Activated CD4-positive, alpha-beta T cell treated with anti-CD3 and anti-CD28 coated beads for 48 hours (primary cell): Measurements from ENCODE around the gene SEMA5B.

ENCODE experiments used
- DNase-seq: peaks from one replicate; pipeline ENCODE4 v3.0.0-alpha.2; 2020

Gene SEMA5B

DNA sequence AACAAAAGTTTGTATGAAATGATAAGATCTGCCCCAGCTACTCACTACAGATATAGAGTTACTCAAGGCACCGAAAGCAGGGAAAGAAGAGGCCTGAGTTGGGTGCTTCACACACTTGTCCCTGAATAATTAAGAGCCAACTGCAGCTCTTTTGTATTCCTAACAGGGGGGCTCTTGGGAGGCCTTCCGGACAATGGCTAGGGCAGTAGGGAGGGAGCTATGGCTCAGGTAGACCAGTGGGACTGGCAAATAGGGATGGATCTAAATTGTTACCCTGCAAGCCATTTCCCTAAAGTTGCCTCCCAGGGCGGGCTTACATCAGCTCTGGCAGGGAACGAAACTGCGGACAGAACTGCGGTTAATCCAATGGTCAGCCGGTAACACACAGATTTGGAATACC is 6.2 kb downstream of the SEMA5B start:
- no peak for DNase-seq

- DNase-seq, result no peak
Measured at GRCh38 chr3:123020709-123021108, 6.9 kb downstream of the SEMA5B start.

- no peak for DNase-seq
Measured at GRCh38 chr3:123019591-123019990, 8.0 kb downstream of the SEMA5B start.

DNA sequence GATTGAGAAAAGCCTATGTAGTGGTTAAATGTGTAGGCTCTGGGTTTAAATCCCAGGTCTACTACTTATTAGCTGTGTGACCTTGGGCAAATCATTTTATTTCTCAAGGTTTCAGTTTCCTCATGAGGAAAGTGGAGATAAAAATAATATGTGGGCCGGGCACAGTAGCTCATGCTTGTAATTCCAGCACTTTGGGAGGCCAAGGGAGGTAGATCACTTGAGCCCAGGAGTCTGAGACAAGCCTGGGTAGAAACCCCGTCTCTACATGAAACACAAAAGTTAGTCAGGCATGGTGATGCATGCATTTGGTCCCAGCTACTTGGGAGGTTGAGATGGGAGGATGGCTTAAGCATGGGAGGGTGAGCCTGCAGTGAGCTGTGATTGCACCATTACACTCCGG is 8.4 kb downstream of the SEMA5B start:
- DNase-seq, result no peak

- DNase-seq, result no peak
Measured at GRCh38 chr3:123018683-123019082, 8.9 kb downstream of the SEMA5B start.

- DNase-seq, result no peak
Measured at GRCh38 chr3:123015596-123015995, 12.0 kb downstream of the SEMA5B start.

DNA sequence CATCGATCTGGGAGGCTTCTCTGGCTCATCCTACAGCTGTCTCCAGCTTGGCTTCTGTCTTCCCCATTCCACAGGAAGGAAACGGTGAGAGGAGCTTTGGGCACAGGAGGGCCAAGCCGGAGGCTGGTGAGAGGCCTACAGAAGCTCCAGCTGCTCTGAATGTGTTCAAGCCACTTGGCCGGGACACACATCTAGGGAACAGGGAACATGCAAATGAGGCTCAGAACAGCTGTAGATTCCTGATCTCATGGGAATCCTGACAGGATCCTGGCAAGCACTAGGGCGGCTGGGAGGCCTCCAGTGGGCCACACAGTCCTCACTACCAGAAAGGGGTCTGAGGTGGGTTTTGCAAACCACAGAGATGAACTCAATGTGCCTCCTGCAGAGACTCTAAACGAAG is 13.7 kb downstream of the SEMA5B start:
- no peak for DNase-seq

GRCh38 chr3:123012652-123013051 is 14.9 kb downstream of the SEMA5B start:
- DNase-seq, result no peak

DNA sequence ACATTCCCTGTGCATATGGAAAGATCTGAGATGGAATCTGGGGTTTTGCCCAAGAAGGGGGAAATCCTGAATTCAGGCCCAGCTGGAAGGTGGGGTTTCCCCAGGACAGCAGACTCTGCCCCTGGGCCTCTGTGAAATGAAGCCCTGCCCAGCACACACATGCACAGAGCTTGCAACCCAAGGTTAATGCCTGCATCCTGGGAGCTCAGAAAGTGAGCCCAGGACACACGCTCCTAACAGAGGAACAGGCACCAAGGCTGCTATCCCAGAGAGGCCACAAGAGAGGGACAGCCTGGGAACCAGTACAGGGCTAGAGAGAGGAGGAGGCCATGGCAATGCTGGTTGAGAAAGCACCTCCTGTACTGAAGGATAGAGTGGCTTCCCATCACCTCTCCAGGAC is 16.1 kb downstream of the SEMA5B start:
- DNase-seq, result no peak

- DNase-seq, result no peak
Measured at GRCh38 chr3:123008840-123009239, 18.7 kb downstream of the SEMA5B start.

GRCh38 chr3:123006609-123007008 is 21.0 kb downstream of the SEMA5B start:
- DNase-seq, result no peak

- DNase-seq, result no peak
Measured at GRCh38 chr3:123005291-123005690, 22.3 kb downstream of the SEMA5B start.

DNA sequence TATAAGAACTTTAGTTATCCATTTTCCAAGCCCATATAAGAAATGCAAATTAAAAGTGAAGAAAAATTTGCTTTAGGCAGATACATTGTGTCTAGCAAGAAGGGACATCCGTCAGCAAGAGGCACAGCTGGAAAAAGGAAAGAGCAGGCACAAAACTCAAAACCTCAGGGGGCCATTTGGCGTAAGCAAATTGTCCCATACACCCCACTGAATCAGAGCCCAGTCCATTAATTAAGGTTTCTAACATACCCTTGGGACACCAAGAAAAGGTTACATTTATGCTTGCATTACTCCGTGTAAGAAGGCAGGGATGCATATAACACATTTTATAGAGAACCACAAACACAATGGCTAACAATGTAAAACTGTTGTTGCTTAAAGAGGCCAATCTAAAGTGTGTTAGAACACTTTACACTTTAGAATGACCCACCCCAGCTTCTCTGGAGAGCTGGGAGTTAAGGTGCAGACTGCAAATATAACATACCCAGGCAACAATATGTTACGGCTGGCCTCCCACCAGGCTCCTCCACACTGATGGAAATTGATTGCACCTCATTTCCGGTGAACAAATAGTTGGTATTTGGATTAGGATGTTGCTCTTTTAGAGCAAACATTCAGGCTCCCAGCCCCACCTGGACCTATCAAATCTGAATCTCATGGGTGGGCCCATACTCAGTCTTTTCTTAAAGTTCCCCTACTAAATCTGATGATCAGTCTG is 23.2 kb downstream of the SEMA5B start:
- no peak for DNase-seq

GRCh38 chr3:123002749-123003497 is 24.6 kb downstream of the SEMA5B start:
- DNase-seq, result no peak

DNA sequence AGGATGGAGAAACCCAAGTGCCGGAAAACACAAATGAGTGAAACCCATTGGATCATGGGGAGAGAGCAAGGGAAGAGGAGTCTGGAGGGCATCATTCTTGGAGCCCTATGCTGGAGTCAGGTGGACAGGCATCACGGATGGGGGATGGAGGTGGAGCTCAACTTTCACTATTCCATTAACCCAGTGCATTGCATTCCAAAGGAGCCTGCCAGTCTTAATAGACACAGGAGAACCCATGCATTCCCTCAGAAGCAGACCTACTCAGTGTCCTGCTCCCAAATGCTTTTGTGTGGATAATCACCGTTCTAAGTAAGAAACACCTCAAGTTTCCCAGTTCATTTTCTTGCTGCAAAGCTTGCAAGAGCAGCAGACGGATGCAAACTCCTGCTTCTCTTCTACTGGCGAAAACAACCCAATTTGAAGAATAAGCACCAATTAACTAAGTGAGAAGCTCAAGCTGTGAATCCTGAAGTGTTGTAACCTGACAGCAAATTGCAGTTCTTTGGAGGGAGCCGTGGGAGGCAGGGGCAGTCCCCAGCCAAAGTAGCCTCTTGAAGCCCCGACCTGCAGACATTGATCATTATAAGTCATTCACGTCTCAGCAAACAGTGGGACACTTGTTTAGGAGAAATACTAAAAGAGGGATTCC is 25.3 kb downstream of the SEMA5B start:
- DNase-seq, result no peak

- DNase-seq, result no peak
Measured at GRCh38 chr3:122998856-122999255, 28.7 kb downstream of the SEMA5B start.

- DNase-seq, result no peak
Measured at GRCh38 chr3:122998206-122998605, 29.4 kb downstream of the SEMA5B start.

- no peak for DNase-seq
Measured at GRCh38 chr3:122996038-122996580, 31.5 kb downstream of the SEMA5B start.

- no peak for DNase-seq
Measured at GRCh38 chr3:122994954-122995353, 32.6 kb downstream of the SEMA5B start.

DNA sequence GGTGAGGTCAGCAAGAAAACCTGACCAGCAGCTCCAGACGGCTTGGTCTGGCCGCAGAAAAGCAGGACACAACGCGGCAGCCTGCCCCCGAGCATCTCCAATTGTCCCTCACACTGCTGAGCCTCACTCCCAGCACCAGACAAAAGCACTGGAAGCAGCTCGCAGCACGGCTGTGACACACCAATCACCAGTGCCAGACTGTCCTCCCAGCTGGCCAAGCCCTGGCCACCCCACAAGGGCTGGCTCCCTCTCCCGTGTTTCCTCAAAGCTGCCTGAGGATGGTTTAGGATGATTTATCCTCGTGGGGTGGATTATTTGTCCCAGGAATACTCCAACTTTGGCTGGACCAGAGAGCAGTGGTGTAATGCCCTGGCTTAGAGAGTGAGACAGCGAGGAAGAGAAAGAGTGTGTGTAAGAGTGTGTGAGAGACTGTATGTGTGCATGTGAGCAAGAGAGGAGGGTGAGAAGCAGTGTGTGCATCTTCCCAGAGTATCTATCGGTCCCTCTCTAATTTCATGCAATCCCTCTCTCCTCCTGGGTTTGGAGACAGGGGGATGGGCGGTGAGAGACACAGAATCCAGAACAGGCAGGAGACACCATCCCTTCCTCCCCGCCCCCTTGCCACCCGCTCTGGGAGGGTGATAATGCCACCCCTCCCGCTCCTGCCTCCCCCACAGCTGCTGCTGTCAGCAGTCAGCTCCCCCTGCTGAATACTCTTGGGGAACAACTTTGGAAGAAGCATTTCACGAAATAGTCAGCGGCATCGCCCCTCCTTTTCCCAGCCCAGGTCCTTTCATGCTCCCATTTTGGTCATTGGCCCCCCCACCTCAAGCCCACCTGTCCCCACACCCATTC is 34.2 kb downstream of the SEMA5B start:
- DNase-seq, result no peak

DNA sequence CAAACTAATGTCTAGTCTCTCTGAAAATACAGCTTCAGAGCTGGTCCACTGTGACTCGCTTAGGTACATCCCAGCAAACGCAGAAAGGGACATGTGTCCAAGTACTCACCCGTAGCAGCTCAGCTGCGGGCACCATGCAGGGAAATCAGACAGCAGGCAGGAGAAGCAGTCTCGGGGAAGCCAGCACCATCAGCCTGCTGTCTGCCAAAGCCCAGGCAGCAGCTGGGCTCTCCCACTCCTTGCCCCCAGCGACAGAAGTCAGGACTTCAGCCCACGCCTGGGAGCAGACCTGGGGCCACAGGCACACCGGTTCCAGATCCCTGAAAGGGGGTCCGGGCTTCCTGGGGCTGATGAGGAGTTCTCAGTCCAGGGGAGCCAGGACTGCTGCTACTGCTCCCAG is 34.9 kb downstream of the SEMA5B start:
- no peak for DNase-seq

GRCh38 chr3:122992133-122992532 is 35.4 kb downstream of the SEMA5B start:
- no peak for DNase-seq
